ENCODE data around the gene LY6G5B.
A peak's percentile ranks its signal among the peaks of the same experiment; 100 is the strongest.

Gene LY6G5B, protein sequence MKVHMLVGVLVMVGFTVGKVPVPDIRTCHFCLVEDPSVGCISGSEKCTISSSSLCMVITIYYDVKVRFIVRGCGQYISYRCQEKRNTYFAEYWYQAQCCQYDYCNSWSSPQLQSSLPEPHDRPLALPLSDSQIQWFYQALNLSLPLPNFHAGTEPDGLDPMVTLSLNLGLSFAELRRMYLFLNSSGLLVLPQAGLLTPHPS

DNA sequence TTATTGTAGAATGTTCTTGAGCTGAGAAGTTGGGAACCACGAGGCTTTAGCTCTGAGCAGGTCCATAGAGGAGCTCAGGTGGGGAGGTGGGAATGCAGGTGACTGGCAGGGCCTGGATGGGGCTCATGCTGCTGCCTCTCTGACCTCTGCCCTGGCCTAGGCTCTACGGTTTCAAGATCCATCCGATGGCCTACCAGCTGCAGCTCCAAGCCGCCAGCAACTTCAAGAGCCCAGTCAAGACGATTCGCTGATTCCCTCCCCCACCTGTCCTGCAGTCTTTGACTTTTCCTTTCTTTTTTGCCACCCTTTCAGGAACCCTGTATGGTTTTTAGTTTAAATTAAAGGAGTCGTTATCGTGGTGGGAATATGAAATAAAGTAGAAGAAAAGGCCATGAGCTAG lies at the start of gene LY6G5B:
Gene LY6G5B, plus strand, starts transcription at position 301 of the 400 bp plus-strand sequence. CDS start 975 bp downstream, outside the sequence.
- Histone ChIP-seq H3K79me2 (ENCODE audit: low read length) (peaks cover 27% of the 10 kb centered on the region), H3K4me1 (ENCODE audit: low read length) (peaks cover 5% of the 10 kb centered on the region), H3K27me3 (ENCODE audit: low read depth, low read length) (no peaks in the 10 kb centered on the region), H3K4me3 (ENCODE audit: low read length) (no peak within 1 kb of the TSS), H4K20me1 (ENCODE audit: insufficient read depth, low read length) (no peaks in the 10 kb centered on the region), H3K36me3 (replicated peaks; ENCODE audit: low read depth, low read length) (peaks cover 25% of the 10 kb centered on the region), H3K9me3 (ENCODE audit: insufficient read depth, low read length) (peaks cover 3% of the 10 kb centered on the region; the same call in 1 of the 2 replicates), H3K9ac (ENCODE audit: low read length) (no peak within 1 kb of the TSS), H3K4me2 (ENCODE audit: low read length) (no peak within 1 kb of the TSS), H3K27ac (ENCODE audit: low read length) (no peak within 1 kb of the TSS), H2AFZ (ENCODE audit: low read depth, low read length) (no peak within 1 kb of the TSS)
- TF ChIP-seq, protein P1, sequence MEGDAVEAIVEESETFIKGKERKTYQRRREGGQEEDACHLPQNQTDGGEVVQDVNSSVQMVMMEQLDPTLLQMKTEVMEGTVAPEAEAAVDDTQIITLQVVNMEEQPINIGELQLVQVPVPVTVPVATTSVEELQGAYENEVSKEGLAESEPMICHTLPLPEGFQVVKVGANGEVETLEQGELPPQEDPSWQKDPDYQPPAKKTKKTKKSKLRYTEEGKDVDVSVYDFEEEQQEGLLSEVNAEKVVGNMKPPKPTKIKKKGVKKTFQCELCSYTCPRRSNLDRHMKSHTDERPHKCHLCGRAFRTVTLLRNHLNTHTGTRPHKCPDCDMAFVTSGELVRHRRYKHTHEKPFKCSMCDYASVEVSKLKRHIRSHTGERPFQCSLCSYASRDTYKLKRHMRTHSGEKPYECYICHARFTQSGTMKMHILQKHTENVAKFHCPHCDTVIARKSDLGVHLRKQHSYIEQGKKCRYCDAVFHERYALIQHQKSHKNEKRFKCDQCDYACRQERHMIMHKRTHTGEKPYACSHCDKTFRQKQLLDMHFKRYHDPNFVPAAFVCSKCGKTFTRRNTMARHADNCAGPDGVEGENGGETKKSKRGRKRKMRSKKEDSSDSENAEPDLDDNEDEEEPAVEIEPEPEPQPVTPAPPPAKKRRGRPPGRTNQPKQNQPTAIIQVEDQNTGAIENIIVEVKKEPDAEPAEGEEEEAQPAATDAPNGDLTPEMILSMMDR (IDR thresholded peaks at IDR 0.05; ENCODE audit: low read depth, low read length), result no peak
- no peak for TF ChIP-seq EZH2phosphoT487 (IDR thresholded peaks at IDR 0.05; ENCODE audit: low read depth)

DNA sequence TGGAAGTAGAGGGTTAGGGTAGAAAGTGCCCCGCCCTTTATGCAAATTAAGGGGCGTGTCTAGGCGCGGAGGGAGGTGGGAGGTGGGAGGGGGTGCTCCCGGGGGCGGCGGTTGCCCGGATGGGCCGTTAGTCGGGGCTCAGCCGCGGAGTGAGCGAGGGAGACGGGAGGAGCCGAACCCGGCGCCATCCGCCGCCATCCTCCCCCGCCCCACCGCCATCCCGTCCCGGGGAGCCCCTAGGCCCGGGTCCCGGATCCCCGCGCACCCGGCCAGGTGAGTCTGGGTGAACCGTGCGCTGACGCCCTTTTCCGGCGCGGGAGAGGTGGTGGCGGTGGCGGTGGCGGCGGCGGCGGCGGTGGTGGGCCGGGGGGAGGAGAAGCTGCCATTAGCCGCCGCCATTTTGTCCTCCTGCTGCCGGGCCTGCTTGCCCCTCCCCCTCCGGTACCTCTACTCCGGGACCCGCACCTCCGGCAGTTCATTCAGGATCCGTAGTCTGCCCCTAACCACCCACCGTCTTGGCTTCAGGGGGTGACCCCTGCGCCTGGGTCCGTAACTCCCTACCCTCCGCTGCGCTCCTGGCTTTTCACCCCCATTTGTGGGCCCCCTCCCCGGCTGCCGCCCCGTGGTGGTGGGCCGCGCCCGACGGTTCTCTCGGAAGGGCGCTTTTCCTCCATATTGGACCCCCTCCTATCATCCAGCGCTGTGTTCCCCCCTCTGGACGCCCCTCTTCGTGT lies 49.0 kb upstream of the LY6G5B start, which contains the start of gene PRRC2A:
Gene PRRC2A, plus strand, starts transcription at position 130 of the 734 bp plus-strand sequence. CDS start 2,075 bp downstream, outside the sequence.
- Histone ChIP-seq H3K79me2 (ENCODE audit: low read length) (peaks cover 46% of the 10 kb centered on the region), H3K4me3 (ENCODE audit: low read length) (peak within 1 kb of the TSS; percentile 98), H3K4me2 (ENCODE audit: low read length) (peak within 1 kb of the TSS; percentile 95), H3K9ac (ENCODE audit: low read length) (peak within 1 kb of the TSS; percentile 99), H2AFZ (ENCODE audit: low read depth, low read length) (0 out of 2 replicates have a peak within 1 kb of the TSS, but pooled peaks have one; percentile 17), H4K20me1 (ENCODE audit: insufficient read depth, low read length) (peaks cover 18% of the 10 kb centered on the region), H3K27ac (ENCODE audit: low read length) (peak within 1 kb of the TSS; percentile 95), H3K36me3 (replicated peaks; ENCODE audit: low read depth, low read length) (peaks cover 37% of the 10 kb centered on the region), H3K27me3 (ENCODE audit: low read depth, low read length) (no peaks in the 10 kb centered on the region), H3K4me1 (ENCODE audit: low read length) (peaks cover 14% of the 10 kb centered on the region), H3K9me3 (ENCODE audit: insufficient read depth, low read length) (no peaks in the 10 kb centered on the region)
- no peak for TF ChIP-seq EZH2phosphoT487 (IDR thresholded peaks at IDR 0.05; ENCODE audit: low read depth)
- TF ChIP-seq, protein P1 (IDR thresholded peaks at IDR 0.05; ENCODE audit: low read depth, low read length), result no peak

DNA sequence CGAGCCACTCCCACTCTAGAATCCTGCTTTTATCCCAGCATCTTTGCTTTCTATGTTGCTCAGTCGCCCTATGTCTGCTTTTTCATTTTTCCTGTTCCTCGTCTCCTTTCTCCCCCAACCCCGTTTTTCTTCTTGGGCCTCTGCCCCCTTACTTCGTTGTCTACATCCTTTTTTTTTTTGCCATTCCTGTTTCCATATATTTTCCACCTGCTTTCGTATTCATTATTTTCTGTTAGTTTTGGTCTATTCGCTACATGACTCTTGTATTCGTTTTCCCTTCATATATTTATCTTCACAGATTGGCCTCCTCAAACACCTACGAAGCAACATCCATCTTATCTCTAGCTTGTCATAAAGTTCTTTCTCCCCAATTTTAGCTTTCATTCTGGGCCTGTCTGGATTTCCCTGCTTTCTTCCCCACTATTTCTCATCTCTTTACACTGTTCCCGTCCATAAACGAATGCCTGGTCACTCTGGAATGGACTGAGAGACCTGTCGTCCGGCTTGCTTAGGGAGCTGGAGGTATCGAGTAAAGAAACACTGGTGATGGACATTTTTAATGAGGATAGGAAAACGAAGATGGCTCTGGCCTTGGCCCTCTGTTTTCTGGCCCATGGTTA lies 48.3 kb upstream of the LY6G5B start:
- Histone ChIP-seq H4K20me1 (ENCODE audit: insufficient read depth, low read length) (peaks cover 18% of the 10 kb centered on the region), H3K9me3 (ENCODE audit: insufficient read depth, low read length) (no peaks in the 10 kb centered on the region), H3K79me2 (ENCODE audit: low read length) (peaks cover 46% of the 10 kb centered on the region), H3K36me3 (replicated peaks; ENCODE audit: low read depth, low read length) (peaks cover 42% of the 10 kb centered on the region), H3K27ac (ENCODE audit: low read length) (peak overlapping the region; percentile 85), H3K4me2 (ENCODE audit: low read length) (peak overlapping the region; percentile 95), H2AFZ (ENCODE audit: low read depth, low read length) (no peak overlapping the region), H3K4me1 (ENCODE audit: low read length) (peaks cover 14% of the 10 kb centered on the region), H3K9ac (ENCODE audit: low read length) (peak overlapping the region; percentile 99), H3K27me3 (ENCODE audit: low read depth, low read length) (no peaks in the 10 kb centered on the region), H3K4me3 (ENCODE audit: low read length) (peak overlapping the region; percentile 98)
- TF ChIP-seq EZH2phosphoT487 (IDR thresholded peaks at IDR 0.05; ENCODE audit: low read depth), result no peak
- TF ChIP-seq, protein P1 (IDR thresholded peaks at IDR 0.05; ENCODE audit: low read depth, low read length), result no peak

DNA sequence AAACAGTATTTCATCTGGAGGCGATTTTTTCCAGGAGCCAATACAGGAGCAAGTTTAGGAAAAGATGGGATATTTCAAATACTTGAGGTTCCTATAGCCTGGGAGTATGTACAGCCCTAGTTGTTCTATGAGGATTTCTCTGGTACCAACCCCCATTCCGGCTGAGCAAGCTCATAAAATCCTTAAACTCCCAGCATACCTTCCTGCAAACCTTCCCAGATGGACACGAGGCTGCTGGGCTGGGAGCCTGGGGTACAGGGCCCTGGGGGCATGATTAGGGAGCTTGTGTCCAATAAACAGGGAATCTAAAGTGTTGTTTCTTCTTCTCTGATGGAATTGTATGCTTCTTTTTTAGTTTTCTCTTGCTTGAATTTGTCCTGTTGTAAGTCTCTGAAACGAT lies 47.8 kb upstream of the LY6G5B start:
- Histone ChIP-seq H3K9me3 (ENCODE audit: insufficient read depth, low read length) (no peaks in the 10 kb centered on the region), H3K9ac (ENCODE audit: low read length) (peak overlapping the region; percentile 99), H4K20me1 (ENCODE audit: insufficient read depth, low read length) (peaks cover 18% of the 10 kb centered on the region), H3K4me2 (ENCODE audit: low read length) (peak overlapping the region; percentile 95), H3K36me3 (replicated peaks; ENCODE audit: low read depth, low read length) (peaks cover 48% of the 10 kb centered on the region), H3K27ac (ENCODE audit: low read length) (peak overlapping the region; percentile 85; the same call in 1 of the 2 replicates), H3K79me2 (ENCODE audit: low read length) (peaks cover 46% of the 10 kb centered on the region), H3K4me1 (ENCODE audit: low read length) (peaks cover 14% of the 10 kb centered on the region), H3K4me3 (ENCODE audit: low read length) (peak overlapping the region; percentile 98), H3K27me3 (ENCODE audit: low read depth, low read length) (no peaks in the 10 kb centered on the region), H2AFZ (ENCODE audit: low read depth, low read length) (no peak overlapping the region)
- TF ChIP-seq, protein P1 (IDR thresholded peaks at IDR 0.05; ENCODE audit: low read depth, low read length), result no peak
- no peak for TF ChIP-seq EZH2phosphoT487 (IDR thresholded peaks at IDR 0.05; ENCODE audit: low read depth)

All from OCI-LY3 (cell line).